SJSA1 (cell line): ENCODE results near the gene EPHB6. TPM values are rescaled to one million over a fixed set of nuclear protein-coding genes. Genes with fewer than 3 reads are reported as not detected.

Experiments used
- DNase-seq, 2 experiments: peaks; one replicate each; pipeline ENCODE4 v3.0.0-alpha.2; 2015 to 2020; ENCODE audit warnings: low spot score in 2 of 2, low read depth in 1 of 2
- H3K27ac ChIP-seq: fragments of 250-450 bp; sonication (Bioruptor Pico); 2 replicates; pipeline ENCODE4 v1.5.1; 2020; ENCODE audit warnings: mild to moderate bottlenecking, moderate library complexity
- H3K27me3 ChIP-seq: fragments of 250-450 bp; sonication (Bioruptor Pico); replicated peaks from 2 replicates; pipeline ENCODE4 v1.5.1; 2020; ENCODE audit warnings: mild to moderate bottlenecking, moderate library complexity
- H3K36me3 ChIP-seq: fragments of 250-450 bp; sonication (Bioruptor Pico); 2 replicates; pipeline ENCODE4 v1.5.1; 2020; ENCODE audit warnings: mild to moderate bottlenecking
- H3K4me1 ChIP-seq: fragments of 250-450 bp; sonication (Bioruptor Pico); replicated peaks from 2 replicates; pipeline ENCODE4 v1.6.1; 2021; ENCODE audit warnings: mild to moderate bottlenecking
- H3K4me3 ChIP-seq: fragments of 250-450 bp; sonication (Bioruptor Pico); 2 replicates; pipeline ENCODE4 v1.5.1; 2020; ENCODE audit warnings: mild to moderate bottlenecking
- H3K9me3 ChIP-seq: fragments of 250-450 bp; sonication (Bioruptor Pico); replicated peaks from 2 replicates; pipeline ENCODE4 v1.5.1; 2020; ENCODE audit warnings: mild to moderate bottlenecking
- total RNA-seq: library from RNA; depleted of rRNA; stranded (reverse); fragments of >200 nt; shearing (Covaris generic); gene quantifications from 2 replicates; pipeline ENCODE4 v1.2.3, GENCODE V29; 2014

EPHB6 gene
- total RNA-seq, 1 experiment from 2014 or later = 0.82 TPM

DNA sequence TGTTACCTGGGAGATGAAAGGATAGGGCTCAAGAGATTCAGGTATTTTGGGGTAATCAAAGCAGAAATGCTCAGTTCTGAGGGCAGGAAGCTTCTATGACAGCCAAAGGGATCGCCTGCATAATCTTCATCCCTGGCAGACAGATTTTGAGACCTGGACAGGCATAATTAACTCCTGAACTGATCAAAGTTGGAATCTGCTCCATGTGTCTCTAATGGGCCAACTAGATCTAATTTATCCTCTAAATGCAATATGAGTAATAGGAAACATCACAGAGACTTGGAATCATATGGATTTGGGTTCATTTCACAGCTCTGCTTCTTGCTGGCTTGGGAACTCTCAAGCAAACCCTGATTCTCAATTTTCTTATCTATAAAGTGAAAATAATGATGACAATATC lies 41.2 kb upstream of the EPHB6 start:
- H3K4me1 ChIP-seq = no peaks in the 10 kb centered on the region
- no peak for DNase-seq

GRCh38 chr7:142814451-142814850 lies 40.4 kb upstream of the EPHB6 start:
- Histone ChIP-seq H3K4me3 (no peak overlapping the region), H3K9me3 (no peaks in the 10 kb centered on the region; the same call in 1 of the 2 replicates), H3K27ac (no peak overlapping the region), H3K36me3 (no peaks in the 10 kb centered on the region), H3K4me1 (no peaks in the 10 kb centered on the region), H3K27me3 (peaks cover 18% of the 10 kb centered on the region; the same call in 1 of the 2 replicates)
- DNase-seq = no peak

More for the DNA sequence above, 41.2 kb upstream of the EPHB6 start:
- Histone ChIP-seq H3K36me3 (no peaks in the 10 kb centered on the region), H3K27me3 (peaks cover 18% of the 10 kb centered on the region; the same call in 1 of the 2 replicates), H3K9me3 (no peaks in the 10 kb centered on the region), H3K27ac (no peak overlapping the region), H3K4me3 (no peak overlapping the region)

DNA sequence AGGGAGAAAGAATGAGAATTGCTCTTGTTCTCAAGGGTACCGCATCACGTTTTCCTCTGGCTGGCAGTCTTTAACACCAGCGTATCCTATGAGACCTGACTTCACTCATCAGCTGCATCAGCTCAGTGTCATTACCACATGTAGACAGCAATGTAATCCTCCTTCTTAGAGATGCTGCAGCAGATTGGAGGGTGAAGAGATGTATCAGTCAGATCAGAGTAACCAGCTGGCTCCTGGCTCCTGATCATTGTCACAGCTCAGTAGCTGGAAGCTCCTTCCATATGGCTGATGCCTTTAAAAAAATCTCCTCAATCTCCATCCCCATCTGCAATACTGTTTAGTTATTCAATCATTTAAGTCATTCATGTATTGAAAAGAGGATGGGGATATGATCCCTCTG lies 39.7 kb upstream of the EPHB6 start:
- no peak for DNase-seq
- H3K9me3 ChIP-seq = no peaks in the 10 kb centered on the region; the same call in 1 of the 2 replicates
- no peaks in the 10 kb centered on the region for H3K4me1 ChIP-seq
- H3K27ac ChIP-seq = no peak overlapping the region
- H3K4me3 ChIP-seq = no peak overlapping the region
- H3K36me3 ChIP-seq = no peaks in the 10 kb centered on the region
- peaks cover 14% of the 10 kb centered on the region; the same call in 1 of the 2 replicates for H3K27me3 ChIP-seq

GRCh38 chr7:142817506-142817905 lies 37.4 kb upstream of the EPHB6 start:
- no peak for DNase-seq
- no peaks in the 10 kb centered on the region for H3K4me1 ChIP-seq
- peaks cover 17% of the 10 kb centered on the region; the same call in 1 of the 2 replicates for H3K27me3 ChIP-seq
- no peaks in the 10 kb centered on the region; the same call in 1 of the 2 replicates for H3K9me3 ChIP-seq
- H3K27ac ChIP-seq = no peak overlapping the region
- no peak overlapping the region for H3K4me3 ChIP-seq
- H3K36me3 ChIP-seq = no peaks in the 10 kb centered on the region

GRCh38 chr7:142819530-142819929 lies 35.3 kb upstream of the EPHB6 start:
- Histone ChIP-seq H3K27ac (no peak overlapping the region), H3K4me3 (no peak overlapping the region), H3K27me3 (peaks cover 17% of the 10 kb centered on the region; the same call in 1 of the 2 replicates), H3K9me3 (no peaks in the 10 kb centered on the region; the same call in 1 of the 2 replicates), H3K36me3 (no peaks in the 10 kb centered on the region), H3K4me1 (no peaks in the 10 kb centered on the region)
- no peak for DNase-seq

DNA sequence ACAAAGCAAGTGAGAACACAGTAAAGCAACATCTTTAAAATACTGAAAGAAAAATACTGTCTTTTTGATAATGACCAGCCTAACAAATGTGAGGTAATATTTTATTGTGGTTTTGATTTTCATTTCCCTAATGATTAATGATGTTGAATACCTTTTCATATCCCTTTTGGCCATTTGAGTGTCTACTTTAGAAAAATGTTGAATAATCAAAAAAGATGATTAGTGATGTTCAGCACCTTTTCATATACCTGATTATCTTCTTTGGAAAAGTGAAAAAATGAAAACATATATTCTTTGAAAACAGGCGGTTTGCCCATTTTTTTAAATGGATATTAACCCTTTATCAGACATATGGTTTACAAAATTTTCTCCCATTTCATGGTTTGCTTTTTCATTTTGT lies 32.2 kb upstream of the EPHB6 start:
- H3K36me3 ChIP-seq = no peaks in the 10 kb centered on the region
- no peaks in the 10 kb centered on the region; the same call in 1 of the 2 replicates for H3K9me3 ChIP-seq
- DNase-seq = no peak
- H3K4me3 ChIP-seq = no peak overlapping the region
- no peak overlapping the region for H3K27ac ChIP-seq
- H3K27me3 ChIP-seq = peaks cover 4% of the 10 kb centered on the region; the same call in 1 of the 2 replicates
- H3K4me1 ChIP-seq = no peaks in the 10 kb centered on the region

- Histone ChIP-seq H3K9me3 (no peaks in the 10 kb centered on the region), H3K27me3 (0 out of 2 replicates have a peak, but pooled peaks cover 3% of the 10 kb centered on the region), H3K4me3 (no peak overlapping the region), H3K27ac (no peak overlapping the region), H3K4me1 (no peaks in the 10 kb centered on the region), H3K36me3 (no peaks in the 10 kb centered on the region)
- DNase-seq = no peak
These were observed 26.9 kb upstream of the EPHB6 start for GRCh38 chr7:142827951-142828500.

- Histone ChIP-seq H3K27me3 (0 out of 2 replicates have a peak, but pooled peaks cover 3% of the 10 kb centered on the region), H3K36me3 (no peaks in the 10 kb centered on the region), H3K9me3 (no peaks in the 10 kb centered on the region), H3K4me1 (no peaks in the 10 kb centered on the region), H3K27ac (no peak overlapping the region), H3K4me3 (no peak overlapping the region)
- no peak for DNase-seq
These were observed 22.5 kb upstream of the EPHB6 start for GRCh38 chr7:142832417-142832816.

GRCh38 chr7:142833174-142834048 lies 21.5 kb upstream of the EPHB6 start:
- no peaks in the 10 kb centered on the region for H3K9me3 ChIP-seq
- no peaks in the 10 kb centered on the region for H3K36me3 ChIP-seq
- no peak for DNase-seq
- H3K27ac ChIP-seq = no peak overlapping the region
- H3K27me3 ChIP-seq = no peaks in the 10 kb centered on the region
- no peaks in the 10 kb centered on the region for H3K4me1 ChIP-seq
- H3K4me3 ChIP-seq = no peak overlapping the region

DNA sequence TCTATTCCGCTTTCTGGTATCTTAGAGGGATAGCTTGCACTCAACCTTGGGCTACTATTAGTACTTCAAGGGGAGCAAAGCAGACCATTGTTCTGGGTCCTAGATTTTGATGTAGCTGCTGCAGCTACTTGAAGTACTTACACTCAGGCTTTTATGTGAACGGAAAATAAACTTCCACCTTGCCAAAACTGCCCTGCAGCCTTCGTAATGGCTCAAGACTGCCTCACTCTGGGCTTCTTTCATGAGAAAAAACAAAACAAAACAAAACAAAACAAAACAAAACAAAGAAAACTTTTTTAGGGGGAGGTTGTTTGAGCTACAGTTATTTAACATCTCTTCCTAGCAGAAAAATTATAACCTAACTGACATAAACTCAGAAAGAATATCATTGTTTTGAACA lies 19.4 kb upstream of the EPHB6 start:
- H3K27ac ChIP-seq = no peak overlapping the region
- H3K4me3 ChIP-seq = no peak overlapping the region
- no peaks in the 10 kb centered on the region for H3K4me1 ChIP-seq
- H3K9me3 ChIP-seq = no peaks in the 10 kb centered on the region
- no peaks in the 10 kb centered on the region for H3K27me3 ChIP-seq
- DNase-seq = no peak
- H3K36me3 ChIP-seq = no peaks in the 10 kb centered on the region

DNA sequence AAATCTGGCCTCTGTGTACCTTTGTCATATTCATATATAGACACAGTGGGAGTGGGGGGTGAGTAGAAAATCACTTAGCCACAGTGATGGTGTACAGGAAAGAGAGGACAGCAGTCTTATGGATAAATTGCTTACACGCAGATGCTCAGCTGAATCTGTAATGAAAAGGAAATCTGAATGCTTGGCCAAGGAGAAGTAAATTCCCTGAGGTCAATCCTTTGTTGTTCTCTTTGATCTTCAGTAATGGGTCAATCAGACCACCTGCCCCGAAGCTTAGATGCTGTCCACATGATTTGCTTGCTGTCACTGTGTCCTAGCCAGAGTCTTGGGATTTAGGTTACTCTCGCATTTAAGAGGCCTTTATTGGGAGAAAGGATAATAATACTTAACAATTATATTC lies 18.4 kb upstream of the EPHB6 start:
- Histone ChIP-seq H3K4me3 (no peak overlapping the region), H3K27me3 (0 out of 2 replicates have a peak, but pooled peaks cover 2% of the 10 kb centered on the region), H3K9me3 (no peaks in the 10 kb centered on the region), H3K27ac (no peak overlapping the region), H3K36me3 (no peaks in the 10 kb centered on the region), H3K4me1 (no peaks in the 10 kb centered on the region)
- DNase-seq = no peak

DNA sequence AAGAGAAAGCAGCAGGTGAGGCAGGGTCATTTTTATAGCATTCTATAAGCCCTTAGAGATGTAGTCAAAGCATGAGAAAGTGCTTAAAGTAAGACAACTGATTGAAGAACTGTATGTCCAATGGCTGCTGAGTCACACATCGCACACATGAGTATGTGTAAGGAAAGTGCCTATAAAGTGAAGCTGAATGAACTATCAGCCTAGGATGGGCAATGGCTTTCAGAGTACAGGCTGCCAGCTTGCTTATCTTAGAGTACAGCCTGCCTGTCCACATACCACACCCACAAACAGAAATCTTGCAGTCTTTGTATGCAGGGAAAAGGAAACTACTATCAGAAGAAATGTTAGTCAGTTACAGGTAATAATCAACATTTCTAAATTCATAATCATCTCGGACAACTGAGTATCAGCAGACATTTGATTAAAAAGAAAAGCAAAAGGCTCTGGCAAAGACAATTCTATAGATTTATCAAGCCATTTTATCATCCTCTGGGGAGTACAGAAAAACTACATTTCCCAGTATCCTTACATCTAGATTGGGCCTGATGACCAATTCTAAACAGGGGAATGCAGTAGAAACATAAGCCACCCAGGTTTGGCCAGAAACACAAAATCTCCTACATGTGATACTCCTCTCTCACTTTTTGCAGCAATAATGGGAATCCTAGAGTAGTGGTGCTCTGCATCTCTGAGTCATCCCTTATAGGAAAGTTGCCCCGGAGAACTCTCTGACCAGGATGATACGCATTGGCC lies 16.2 kb upstream of the EPHB6 start:
- Histone ChIP-seq H3K27ac (no peak overlapping the region), H3K4me3 (no peak overlapping the region), H3K4me1 (no peaks in the 10 kb centered on the region), H3K36me3 (no peaks in the 10 kb centered on the region), H3K27me3 (0 out of 2 replicates have a peak, but pooled peaks cover 8% of the 10 kb centered on the region), H3K9me3 (no peaks in the 10 kb centered on the region)
- DNase-seq = no peak

- H3K27me3 ChIP-seq = 0 out of 2 replicates have a peak, but pooled peaks cover 8% of the 10 kb centered on the region
- DNase-seq = no peak
- no peak overlapping the region for H3K27ac ChIP-seq
- H3K9me3 ChIP-seq = no peaks in the 10 kb centered on the region
- no peaks in the 10 kb centered on the region for H3K4me1 ChIP-seq
- H3K36me3 ChIP-seq = no peaks in the 10 kb centered on the region
- H3K4me3 ChIP-seq = no peak overlapping the region
These were observed 12.6 kb upstream of the EPHB6 start for GRCh38 chr7:142842251-142842766.
